SK-N-MC (cell line): Measurements from ENCODE around the gene ZBTB20.
A peak's percentile ranks its signal among the peaks of the same experiment; 100 is the strongest.
"Not testable (repeated sequence)": the region's sequence is repeated elsewhere in the genome, so short reads cannot be mapped to it uniquely, and the experiment has no call there.

Source experiments
- DNase-seq: peaks from one replicate; pipeline ENCODE4 v3.0.0-alpha.2; 2011; ENCODE audit warnings: low read depth, low spot score
- H3K27ac ChIP-seq: fragments of 200-600 bp; sonication (generic); 2 replicates; pipeline ENCODE4 v1.5.1; 2016; ENCODE audit warnings: mixed run types
- H3K36me3 ChIP-seq: fragments of 200-600 bp; sonication (generic); 2 replicates; pipeline ENCODE4 v1.6.1; 2017; ENCODE audit warnings: antibody characterized with exemption, low read length, mixed read lengths; ENCODE audit not compliant: insufficient read depth
- H3K4me3 ChIP-seq: fragments of 200-600 bp; sonication (generic); 2 replicates; pipeline ENCODE4 v1.5.1; 2016
- H3K9ac ChIP-seq: fragments of 200-600 bp; sonication (generic); 2 replicates; pipeline ENCODE4 v1.8.0; 2017; ENCODE audit warnings: mixed run types, mixed read lengths; ENCODE audit not compliant: insufficient read length
- H3K9me3 ChIP-seq: fragments of 200-600 bp; sonication (generic); 2 replicates; pipeline ENCODE4 v1.6.1; 2017; ENCODE audit warnings: low read depth, mild to moderate bottlenecking, antibody characterized with exemption, low read length, moderate library complexity, mixed read lengths
- EZH2 ChIP-seq: fragments of 200-600 bp; sonication (generic); IDR thresholded peaks from one replicate; pipeline ENCODE4 v1.6.1; 2017; ENCODE audit warnings: antibody characterized with exemption
- FOXP2 ChIP-seq: optimal IDR thresholded peaks from 2 replicates; pipeline ENCODE3; 2011; ENCODE audit warnings: mild to moderate bottlenecking, moderate library complexity; ENCODE audit not compliant: insufficient read depth; ENCODE audit errors: extremely low read length, control extremely low read depth
- POLR2AphosphoS5 ChIP-seq: IDR thresholded peaks from 2 replicates; pipeline ENCODE4 v1.6.1; 2012; ENCODE audit warnings: mild to moderate bottlenecking, low read depth, low read length, borderline replicate concordance

Gene ZBTB20

GRCh38 chr3:114697401-114697800 lies 449.7 kb downstream of the ZBTB20 start:
- Histone ChIP-seq H3K36me3 (no peaks in the 10 kb centered on the region), H3K27ac (no peak overlapping the region), H3K4me3 (no peak overlapping the region; the same call in 1 of the 2 replicates), H3K9ac (no peak overlapping the region), H3K9me3 (no peaks in the 10 kb centered on the region)
- DNase-seq, result peak; percentile 34
- TF ChIP-seq EZH2 (no peak), POLR2AphosphoS5 (no peak), FOXP2 (no peak)

DNA sequence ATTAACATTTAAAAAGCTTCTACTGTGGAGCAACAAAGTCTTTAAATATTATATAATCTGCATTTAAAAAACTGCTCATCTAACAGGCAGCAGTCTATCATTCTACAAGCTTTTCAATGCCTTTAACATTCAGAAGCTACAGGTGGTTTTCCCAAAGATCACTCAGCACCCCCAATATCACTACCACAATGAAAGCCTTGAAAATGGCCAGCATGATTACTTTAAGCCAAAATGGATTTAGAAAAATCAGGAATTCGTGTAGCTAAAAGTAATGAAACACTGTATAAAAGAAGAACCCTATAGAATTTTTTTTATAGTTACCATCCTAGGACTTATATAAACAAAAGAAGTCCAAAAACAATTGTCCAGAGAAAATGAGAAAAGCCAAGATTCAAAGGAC lies 452.8 kb downstream of the ZBTB20 start:
- no peaks in the 10 kb centered on the region for H3K9me3 ChIP-seq
- no peak overlapping the region for H3K4me3 ChIP-seq
- no peak overlapping the region for H3K9ac ChIP-seq
- no peak for DNase-seq
- no peaks in the 10 kb centered on the region for H3K36me3 ChIP-seq
- no peak for TF ChIP-seq POLR2AphosphoS5
- TF ChIP-seq EZH2, result no peak
- no peak for TF ChIP-seq FOXP2
- H3K27ac ChIP-seq, result no peak overlapping the region

- Histone ChIP-seq H3K27ac (no peak overlapping the region), H3K36me3 (no peaks in the 10 kb centered on the region), H3K9ac (no peak overlapping the region), H3K9me3 (no peaks in the 10 kb centered on the region), H3K4me3 (no peak overlapping the region)
- no peak for DNase-seq
- TF ChIP-seq EZH2, result no peak
- no peak for TF ChIP-seq POLR2AphosphoS5
- TF ChIP-seq FOXP2, result no peak
Measured at GRCh38 chr3:114691871-114692270, 455.2 kb downstream of the ZBTB20 start.

GRCh38 chr3:114690911-114691310 lies 456.2 kb downstream of the ZBTB20 start:
- H3K36me3 ChIP-seq, result no peaks in the 10 kb centered on the region
- H3K9ac ChIP-seq, result no peak overlapping the region
- H3K9me3 ChIP-seq, result no peaks in the 10 kb centered on the region
- no peak overlapping the region for H3K27ac ChIP-seq
- H3K4me3 ChIP-seq, result no peak overlapping the region
- DNase-seq, result no peak
- TF ChIP-seq FOXP2 (no peak), EZH2 (no peak)

GRCh38 chr3:114687151-114687550 lies 459.9 kb downstream of the ZBTB20 start:
- no peak overlapping the region for H3K9ac ChIP-seq
- peak overlapping the region; percentile 4; the same call in 1 of the 2 replicates for H3K27ac ChIP-seq
- DNase-seq, result no peak
- TF ChIP-seq EZH2, result no peak
- TF ChIP-seq POLR2AphosphoS5, result no peak
- no peak for TF ChIP-seq FOXP2
- no peaks in the 10 kb centered on the region for H3K9me3 ChIP-seq
- H3K4me3 ChIP-seq, result no peak overlapping the region
- no peaks in the 10 kb centered on the region for H3K36me3 ChIP-seq

DNA sequence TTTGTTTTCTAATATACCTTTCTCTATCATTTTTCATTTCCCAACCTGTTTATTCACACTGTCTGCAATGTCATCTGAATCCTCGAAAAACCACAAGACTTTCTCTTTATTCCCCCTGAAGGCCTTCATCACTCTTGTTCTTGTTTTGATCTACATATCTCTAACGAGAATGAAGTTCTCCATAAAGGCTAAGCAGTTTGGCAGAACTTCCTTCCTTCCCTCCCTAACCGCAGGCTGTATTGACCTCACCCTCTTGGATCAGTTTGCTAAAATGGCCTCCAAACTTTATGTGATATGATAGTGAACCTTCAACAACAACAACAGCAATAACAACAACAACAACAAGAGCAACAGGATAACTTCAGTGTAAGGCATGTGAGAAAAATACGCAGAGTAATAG lies 460.5 kb downstream of the ZBTB20 start:
- TF ChIP-seq EZH2, result no peak
- no peak overlapping the region for H3K9ac ChIP-seq
- no peak for DNase-seq
- H3K9me3 ChIP-seq, result no peaks in the 10 kb centered on the region
- no peak overlapping the region for H3K4me3 ChIP-seq
- no peaks in the 10 kb centered on the region for H3K36me3 ChIP-seq
- peak overlapping the region; percentile 4; the same call in 1 of the 2 replicates for H3K27ac ChIP-seq

- H3K27ac ChIP-seq, result no peak overlapping the region
- no peak for DNase-seq
- H3K9ac ChIP-seq, result no peak overlapping the region
- H3K4me3 ChIP-seq, result no peak overlapping the region
- H3K36me3 ChIP-seq, result no peaks in the 10 kb centered on the region
- TF ChIP-seq POLR2AphosphoS5, result no peak
- TF ChIP-seq FOXP2, result no peak
- TF ChIP-seq EZH2, result no peak
- H3K9me3 ChIP-seq, result no peaks in the 10 kb centered on the region
Measured at GRCh38 chr3:114685161-114685560, 461.9 kb downstream of the ZBTB20 start.

DNA sequence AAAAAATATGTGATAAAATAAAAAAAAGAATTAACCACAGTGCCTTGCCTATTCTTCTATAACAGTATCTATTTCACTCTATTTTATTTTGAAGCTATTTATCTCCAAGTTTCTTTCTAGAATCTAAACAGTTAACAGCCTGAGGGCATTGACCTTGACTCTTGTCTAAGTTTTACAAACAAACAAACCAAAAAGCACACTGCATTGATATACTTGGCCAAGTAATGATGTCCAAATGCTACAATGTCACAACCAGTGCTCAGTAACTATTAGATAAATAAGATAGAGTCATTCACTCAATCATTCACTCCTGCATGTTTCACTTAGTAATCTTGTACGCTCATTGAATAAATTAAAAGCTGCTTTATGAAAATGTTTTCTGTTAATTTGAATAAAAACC lies 466.8 kb downstream of the ZBTB20 start:
- Histone ChIP-seq H3K9ac (no peak overlapping the region), H3K9me3 (no peaks in the 10 kb centered on the region)
- TF ChIP-seq FOXP2, result no peak
- no peak for TF ChIP-seq EZH2

DNA sequence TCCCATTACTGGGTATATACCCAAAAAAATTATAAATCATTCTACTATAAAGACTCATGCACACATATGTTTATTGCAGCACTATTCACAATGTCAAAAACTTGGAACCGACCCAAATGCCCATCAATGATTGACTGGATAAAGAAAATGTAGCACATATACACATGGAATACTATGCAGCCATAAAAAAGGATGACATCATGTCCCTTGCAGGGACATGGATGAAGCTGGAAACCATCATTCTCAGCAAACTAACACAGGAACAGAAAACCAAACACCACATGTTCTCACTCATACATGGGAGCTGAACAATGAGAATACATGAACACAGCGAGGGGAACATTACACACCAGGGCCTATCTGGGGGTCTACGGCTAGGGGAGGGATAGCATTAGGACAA lies 467.3 kb downstream of the ZBTB20 start:
- H3K36me3 ChIP-seq, H3K9me3 ChIP-seq, H3K9ac ChIP-seq, H3K4me3 ChIP-seq, DNase-seq, H3K27ac ChIP-seq: not testable (repeated sequence)

More for the DNA sequence above, 466.8 kb downstream of the ZBTB20 start:
- Histone ChIP-seq H3K4me3 (no peak overlapping the region), H3K27ac (no peak overlapping the region), H3K36me3 (no peaks in the 10 kb centered on the region)
- DNase-seq, result no peak
